Endothelial cell of umbilical vein (primary cell): ENCODE measurements around the gene ZNF474. TPM values are rescaled to one million over a fixed set of nuclear protein-coding genes. Genes with fewer than 3 reads are reported as not detected.

Experiments
- BruUV-seq: library from RNA; stranded (reverse); fragments of 400-500 nt; replicated peaks from 2 replicates; lab custom pipeline; 2021; lab: Mats Ljungman, UMichigan
- CTCF ChIA-PET: fragments of 300-600, 350-600 bp; sonication (Branson Sonifier 250); formaldehyde crosslinking; loops from one replicate; lab custom pipeline; 2021; ENCODE audit warnings: antibody characterized with exemption, inconsistent platforms; lab: Charles Lee
- POLR2A ChIA-PET: fragments of 300-600, 350-600 bp; sonication (Branson Sonifier 250); formaldehyde crosslinking; loops from one replicate; lab custom pipeline; 2021; ENCODE audit warnings: antibody characterized with exemption, inconsistent platforms; lab: Charles Lee
- DNase-seq: peaks from one replicate; pipeline ENCODE4 v3.0.0-alpha.2; 2011; ENCODE audit warnings: low read depth, low spot score
- FAIRE-seq: peaks from 2 replicates; lab custom pipeline; 2011; peaks lifted over from hg19 to GRCh38; lab: Jason Lieb, UNC
- H2AFZ ChIP-seq: 2 replicates; pipeline ENCODE4 v1.6.0; 2012; ENCODE audit warnings: low read depth, low read length, control low read depth, inconsistent platforms
- H3K27ac ChIP-seq: 2 replicates; pipeline ENCODE4 v1.5.1; 2011; ENCODE audit warnings: low read depth, mild to moderate bottlenecking, control low read depth, low read length, moderate library complexity; ENCODE audit not compliant: insufficient read depth
- H3K27me3 ChIP-seq, 2 experiments: 2 replicates each; pipeline versions ENCODE4 v1.6.0 to v1.6.1; 2011; ENCODE audit warnings: low read length in 2 of 2, mixed read lengths in 1 of 2; ENCODE audit not compliant: control insufficient read depth in 2 of 2, insufficient read depth in 2 of 2
- H3K36me3 ChIP-seq, 2 experiments: 2 replicates in 1 of 2; 3 replicates in 1 of 2; pipeline ENCODE4 v1.5.1; 2011; ENCODE audit warnings: low read length in 2 of 2, mild to moderate bottlenecking in 1 of 2, moderate library complexity in 1 of 2; ENCODE audit not compliant: control insufficient read depth in 2 of 2, insufficient read depth in 2 of 2; ENCODE audit errors: extremely low read depth in 1 of 2
- H3K4me1 ChIP-seq: 3 replicates; pipeline ENCODE4 v1.5.1; 2011; ENCODE audit warnings: mild to moderate bottlenecking, low read length; ENCODE audit not compliant: control insufficient read depth, insufficient read depth; ENCODE audit errors: extremely low read depth
- H3K4me2 ChIP-seq: 2 replicates; pipeline ENCODE4 v1.6.1; 2011; ENCODE audit warnings: low read length, control low read depth, mixed read lengths; ENCODE audit not compliant: insufficient read depth
- H3K4me3 ChIP-seq, 3 experiments: fragments of 200-600 bp in 1 of 3; sonication (generic), shearing (Covaris generic) in 1 of 3; replicated peaks in 1 of 3; 2 replicates each; pipeline ENCODE4 v1.5.1; 2011 to 2016; ENCODE audit warnings: control low read depth in 3 of 3, low read length in 3 of 3, mild to moderate bottlenecking in 2 of 3, inconsistent platforms in 1 of 3, low read depth in 1 of 3, moderate library complexity in 1 of 3; ENCODE audit not compliant: insufficient read depth in 1 of 3
- H3K79me2 ChIP-seq: 2 replicates; pipeline ENCODE4 v1.6.0; 2012; ENCODE audit warnings: low read length, inconsistent platforms; ENCODE audit not compliant: control insufficient read depth, insufficient read depth
- H3K9ac ChIP-seq: replicated peaks from 2 replicates; pipeline ENCODE3; 2011; ENCODE audit warnings: low read length, control low read depth; ENCODE audit not compliant: insufficient read depth; ENCODE audit errors: extremely low read depth
- H3K9me1 ChIP-seq: replicated peaks from 3 replicates; pipeline ENCODE4 v1.6.0; 2011; ENCODE audit warnings: mild to moderate bottlenecking, low read length; ENCODE audit not compliant: control insufficient read depth, insufficient read depth; ENCODE audit errors: extremely low read depth
- H3K9me3 ChIP-seq: replicated peaks from 2 replicates; pipeline ENCODE4 v1.5.1; 2012; ENCODE audit warnings: low read length, inconsistent platforms; ENCODE audit not compliant: control insufficient read depth, insufficient read depth
- H4K20me1 ChIP-seq: replicated peaks from 2 replicates; pipeline ENCODE3; 2011; ENCODE audit warnings: mild to moderate bottlenecking, low read length; ENCODE audit not compliant: control insufficient read depth, insufficient read depth; ENCODE audit errors: extremely low read depth
- EZH2 ChIP-seq: IDR thresholded peaks from 2 replicates; pipeline ENCODE4 v1.6.1; 2012; ENCODE audit warnings: borderline replicate concordance, low read depth, mild to moderate bottlenecking, moderate library complexity, low read length, inconsistent platforms; ENCODE audit not compliant: severe bottlenecking
- FOS ChIP-seq: IDR thresholded peaks from 2 replicates; pipeline ENCODE4 v1.6.1; 2011; ENCODE audit warnings: mild to moderate bottlenecking, low read length, moderate library complexity, borderline replicate concordance; ENCODE audit not compliant: insufficient read depth
- GATA2 ChIP-seq: IDR thresholded peaks from 2 replicates; pipeline ENCODE4 v1.7.0; 2011; ENCODE audit warnings: low read depth, mild to moderate bottlenecking, moderate library complexity, mixed read lengths, low read length; ENCODE audit not compliant: insufficient read length, insufficient read depth
- JUN ChIP-seq: IDR thresholded peaks from 2 replicates; pipeline ENCODE4 v1.6.1; 2011; ENCODE audit warnings: borderline replicate concordance, low read depth; ENCODE audit not compliant: insufficient read length, insufficient read depth
- MAX ChIP-seq: IDR thresholded peaks from 2 replicates; pipeline ENCODE4 v1.6.1; 2011; ENCODE audit not compliant: insufficient read depth, insufficient read length
- MYC ChIP-seq: IDR thresholded peaks from one replicate; pipeline ENCODE4 v1.6.1; 2011; ENCODE audit warnings: mild to moderate bottlenecking, low read depth, low read length
- POLR2A ChIP-seq: IDR thresholded peaks from 2 replicates; pipeline ENCODE4 v1.6.1; 2012; ENCODE audit warnings: low read depth, mild to moderate bottlenecking, control low read depth, low read length
- POLR2AphosphoS5 ChIP-seq: IDR thresholded peaks from 2 replicates; pipeline ENCODE4 v1.6.1; 2012; ENCODE audit warnings: low read depth, mild to moderate bottlenecking, control low read depth, low read length, moderate library complexity; ENCODE audit not compliant: insufficient read depth
- dilution Hi-C: fragments of 300-500 bp; cut with MboI; formaldehyde crosslinking; loops from one replicate; pipeline ENCODE4 v1.15.0; 2019; ENCODE audit warnings: low sequenced_read_pairs; ENCODE audit not compliant: extremely low pct_ligation_motif_present
- intact Hi-C: fragments of 100-400 bp; cut with micrococcal nuclease; formaldehyde crosslinking; loops from one replicate; pipeline ENCODE4 v1.10.0; 2022
- polyA plus RNA-seq, 4 experiments: library from polyadenylated mRNA; depleted of rRNA in 3 of 4; stranded (reverse) in 3 of 4; unstranded in 1 of 4; fragments of >200 nt; gene quantifications; 2 replicates each; pipeline versions ENCODE4 v1.2.1 to v1.2.3, GENCODE V29; 2011 to 2012; ENCODE audit warnings: missing spikeins in 1 of 4
- total RNA-seq: library from RNA; stranded (reverse); gene quantifications from 2 replicates; pipeline ENCODE4 v1.2.3, GENCODE V29; 2021
- TF ChIP-seq, protein P1 (sequence below), 2 donors: IDR thresholded peaks; 1 replicate in 1 of 2; 2 replicates in 1 of 2; pipeline ENCODE4 v1.5.1; 2011; ENCODE audit warnings: low read length in 2 of 2, mild to moderate bottlenecking in 2 of 2, moderate library complexity in 2 of 2, control low read depth in 1 of 2, inconsistent platforms in 1 of 2, low read depth in 1 of 2; ENCODE audit not compliant: insufficient read depth in 1 of 2; ENCODE audit errors: extremely low read depth in 1 of 2

ZNF474 gene
- total and polyA plus RNA-seq, 2 donors (not counting 3 experiments of a cell fraction or from before 2014, with no cell fraction given): 0.03 TPM; not detected in 1

DNA sequence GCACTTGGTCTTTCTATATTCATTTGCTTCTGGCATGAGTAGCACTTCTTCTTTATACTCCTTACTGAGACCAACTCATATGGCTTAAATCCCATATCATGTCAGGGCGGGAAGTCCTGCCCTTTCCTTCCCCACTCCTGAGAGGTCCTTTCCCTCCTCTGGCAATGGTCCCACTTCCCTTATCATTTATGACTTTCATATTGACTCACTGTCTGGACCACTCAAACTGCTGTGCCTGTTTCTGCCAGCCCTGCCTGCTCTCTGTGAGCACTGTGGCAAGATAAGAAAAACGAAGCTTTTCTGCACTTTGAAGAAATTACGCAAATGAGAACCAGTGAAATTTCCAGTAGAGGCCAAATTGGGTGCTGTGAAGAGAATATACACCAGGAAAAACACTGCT lies 58.1 kb downstream of the ZNF474 start:
- DNase-seq (peak; percentile 88), FAIRE-seq (peak; percentile 84)
- Histone ChIP-seq H3K9me3 (no peaks in the 10 kb centered on the region), H2AFZ (no peak overlapping the region), H3K9me1 (no peaks in the 10 kb centered on the region), H3K9ac (no peak overlapping the region), H3K4me3 (no peak overlapping the region), H4K20me1 (no peaks in the 10 kb centered on the region), H3K4me2 (peak overlapping the region; percentile 46), H3K27me3 (no peaks in the 10 kb centered on the region), H3K36me3 (no peaks in the 10 kb centered on the region), H3K27ac (no peak overlapping the region), H3K4me1 (peaks cover 29% of the 10 kb centered on the region), H3K79me2 (no peaks in the 10 kb centered on the region)
- dilution Hi-C loops: loop anchor here (25.0 kb wide), 1 partner anchor 100 kb away; the partner anchor contains the start of gene LOX
- CTCF ChIA-PET: interaction anchor here (0.7 to 2.3 kb wide), 2 partner anchors 8 to 12 kb away, joined by 3 to 15 read pairs; no protein-coding TSS in a partner anchor
- BruUV-seq: no TSS peak
- TF ChIP-seq EZH2 (no peak), MAX (no peak), JUN (peak; percentile 13), POLR2AphosphoS5 (peak; percentile 40), MYC (no peak), GATA2 (peak; percentile 84), FOS (peak; percentile 81), POLR2A (no peak)
- TF ChIP-seq, protein P1, sequence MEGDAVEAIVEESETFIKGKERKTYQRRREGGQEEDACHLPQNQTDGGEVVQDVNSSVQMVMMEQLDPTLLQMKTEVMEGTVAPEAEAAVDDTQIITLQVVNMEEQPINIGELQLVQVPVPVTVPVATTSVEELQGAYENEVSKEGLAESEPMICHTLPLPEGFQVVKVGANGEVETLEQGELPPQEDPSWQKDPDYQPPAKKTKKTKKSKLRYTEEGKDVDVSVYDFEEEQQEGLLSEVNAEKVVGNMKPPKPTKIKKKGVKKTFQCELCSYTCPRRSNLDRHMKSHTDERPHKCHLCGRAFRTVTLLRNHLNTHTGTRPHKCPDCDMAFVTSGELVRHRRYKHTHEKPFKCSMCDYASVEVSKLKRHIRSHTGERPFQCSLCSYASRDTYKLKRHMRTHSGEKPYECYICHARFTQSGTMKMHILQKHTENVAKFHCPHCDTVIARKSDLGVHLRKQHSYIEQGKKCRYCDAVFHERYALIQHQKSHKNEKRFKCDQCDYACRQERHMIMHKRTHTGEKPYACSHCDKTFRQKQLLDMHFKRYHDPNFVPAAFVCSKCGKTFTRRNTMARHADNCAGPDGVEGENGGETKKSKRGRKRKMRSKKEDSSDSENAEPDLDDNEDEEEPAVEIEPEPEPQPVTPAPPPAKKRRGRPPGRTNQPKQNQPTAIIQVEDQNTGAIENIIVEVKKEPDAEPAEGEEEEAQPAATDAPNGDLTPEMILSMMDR (IDR thresholded peaks at IDR 0.05; ENCODE audit: extremely low read depth in 1 of 2, insufficient read depth in 1 of 2, low read depth in 1 of 2, low read length in 2 of 2): no peak
- POLR2A ChIA-PET: no interaction called here
- intact Hi-C loops: loop anchor here (10.0 kb wide), 1 partner anchor 657 kb away; the partner anchor contains the start of gene SNX24
